ENCODE results near the gene SNRNP200. TPM values are rescaled to one million over a fixed set of nuclear protein-coding genes. Genes with fewer than 3 reads are reported as not detected.
A peak's percentile ranks its signal among the peaks of the same experiment; 100 is the strongest.
"Not testable (repeated sequence)": the region's sequence is repeated elsewhere in the genome, so short reads cannot be mapped to it uniquely, and the experiment has no call there.

The SNRNP200 gene
- total RNA-seq, 1 donor from 2014 or later = 40.4 TPM

DNA sequence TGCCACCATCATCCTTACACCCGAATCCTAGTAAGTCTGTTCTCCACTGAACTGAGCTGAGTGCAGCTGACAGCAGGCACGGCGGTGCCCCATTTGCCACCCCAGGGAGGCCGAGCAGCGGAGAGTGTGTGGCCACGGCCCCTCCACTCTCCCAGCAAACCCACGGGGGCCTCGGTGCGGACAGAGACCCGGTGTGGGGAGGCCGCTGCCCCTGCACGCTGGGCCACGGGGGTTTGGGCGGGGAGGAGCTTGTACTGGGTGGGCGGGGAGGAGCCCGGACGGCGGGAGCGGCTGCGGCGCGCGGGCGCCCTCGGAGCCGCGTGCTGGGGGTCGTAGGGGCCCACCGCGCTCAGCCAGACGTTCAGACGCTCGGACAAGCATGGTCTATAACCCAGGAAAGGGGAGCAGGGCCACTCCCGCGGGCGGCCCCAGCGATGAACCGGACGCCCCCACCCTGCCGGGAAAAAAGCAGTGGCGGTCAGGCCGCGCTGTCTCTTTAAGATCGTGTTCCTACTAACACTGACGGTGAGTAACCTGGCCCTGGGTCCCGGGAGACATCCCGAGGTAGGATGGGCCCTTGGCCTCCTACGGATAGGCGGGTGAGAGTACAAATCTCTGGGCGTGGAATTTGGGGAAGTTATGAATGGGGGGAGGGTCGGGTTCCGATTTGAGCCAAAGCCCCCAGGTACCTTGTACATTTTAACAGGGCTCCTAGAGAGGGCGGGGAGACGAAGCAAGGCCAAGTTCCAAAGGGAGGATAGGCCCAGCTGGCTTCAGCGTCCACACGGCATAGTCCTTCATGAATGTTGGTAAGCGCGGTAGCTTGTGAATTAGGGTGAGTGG, 19.9 kb upstream of the SNRNP200 start, which contains the start of gene ITPRIPL1:
ITPRIPL1 (plus strand) TSS at position 277 of the 843 bp plus-strand sequence; CDS start at position 800, 523 bp downstream.
- no peak for DNase-seq

DNA sequence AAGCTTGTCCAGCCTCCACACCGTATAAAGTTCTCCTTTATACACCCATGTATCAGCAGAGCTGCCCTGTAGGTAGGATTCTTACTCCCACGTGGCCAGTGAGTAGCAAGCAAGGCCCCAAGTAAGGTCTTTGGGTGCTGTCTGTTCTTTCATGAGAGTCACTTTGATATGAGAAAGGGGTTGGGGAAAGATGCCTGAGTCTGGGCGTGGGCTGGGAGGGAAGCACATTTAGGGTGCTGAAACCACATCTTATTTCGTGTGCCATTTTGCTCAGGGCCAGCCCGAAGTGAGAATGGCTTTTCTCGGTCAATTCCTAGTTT, 19.3 kb upstream of the SNRNP200 start:
- no peak for DNase-seq

DNA sequence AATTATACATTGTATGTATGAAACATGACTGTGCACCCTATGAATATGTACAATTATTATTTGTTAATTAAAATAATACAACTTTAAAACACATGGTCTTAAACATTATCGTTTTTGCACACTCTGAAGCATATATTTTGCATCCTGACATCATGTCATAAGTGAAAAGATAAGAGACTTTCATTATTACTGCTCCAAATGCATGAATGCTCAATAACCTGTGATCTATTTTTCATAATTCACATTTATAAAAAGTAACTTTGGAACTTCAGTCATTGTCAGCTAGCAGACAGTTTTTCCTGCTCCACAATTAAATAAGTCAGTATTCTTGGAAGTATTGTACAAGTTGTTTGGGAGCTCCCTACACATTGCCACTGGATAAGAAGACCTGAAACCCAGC, 18.5 kb upstream of the SNRNP200 start:
- DNase-seq = no peak

GRCh38 chr2:96320728-96321622, 15.6 kb upstream of the SNRNP200 start:
- DNase-seq = peak; percentile 44

DNA sequence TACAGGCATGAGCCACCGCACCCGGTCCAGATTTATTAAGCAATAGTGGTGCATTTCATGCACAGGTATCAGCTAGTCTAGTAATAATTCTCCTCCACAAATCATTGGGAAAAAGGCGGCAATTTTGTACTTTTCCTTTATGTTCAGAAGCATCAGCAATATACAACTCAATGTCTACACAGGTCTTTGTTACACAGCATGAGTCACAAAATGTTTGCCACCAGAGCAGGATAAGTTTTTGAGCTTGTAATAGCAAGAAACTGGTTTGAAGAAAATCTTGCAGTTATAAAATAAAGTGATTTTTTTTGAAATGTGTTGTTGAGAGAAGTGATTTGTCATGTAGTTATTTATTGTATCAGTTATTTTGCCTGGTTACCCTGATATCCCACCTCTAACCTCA, 15.0 kb upstream of the SNRNP200 start:
- no peak for DNase-seq

- no peak for DNase-seq
These were observed 14.1 kb upstream of the SNRNP200 start for GRCh38 chr2:96319396-96319795.

- DNase-seq = no peak
These were observed 13.4 kb upstream of the SNRNP200 start for GRCh38 chr2:96318723-96319122.

- DNase-seq = no peak
These were observed 12.2 kb upstream of the SNRNP200 start for GRCh38 chr2:96317584-96317997.

DNA sequence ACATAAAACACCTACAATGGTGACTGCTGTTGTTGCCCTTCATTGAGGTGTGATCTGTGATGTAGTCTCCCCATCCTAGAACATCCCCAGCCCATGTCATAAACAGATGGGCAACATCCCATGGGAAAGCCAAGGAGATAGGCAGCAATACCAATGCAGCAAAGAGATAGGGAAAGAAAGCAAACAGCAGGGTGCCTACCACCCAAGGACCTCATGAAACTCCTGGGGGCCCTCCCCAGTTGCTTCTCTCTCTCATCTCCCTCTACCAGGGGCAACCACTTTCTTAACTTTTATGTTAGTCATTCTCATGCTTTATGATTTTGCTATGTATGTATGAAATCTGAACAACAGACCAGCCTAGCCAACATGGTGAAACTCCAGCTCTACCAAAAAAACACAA, 11.7 kb upstream of the SNRNP200 start:
- no peak for DNase-seq

DNA sequence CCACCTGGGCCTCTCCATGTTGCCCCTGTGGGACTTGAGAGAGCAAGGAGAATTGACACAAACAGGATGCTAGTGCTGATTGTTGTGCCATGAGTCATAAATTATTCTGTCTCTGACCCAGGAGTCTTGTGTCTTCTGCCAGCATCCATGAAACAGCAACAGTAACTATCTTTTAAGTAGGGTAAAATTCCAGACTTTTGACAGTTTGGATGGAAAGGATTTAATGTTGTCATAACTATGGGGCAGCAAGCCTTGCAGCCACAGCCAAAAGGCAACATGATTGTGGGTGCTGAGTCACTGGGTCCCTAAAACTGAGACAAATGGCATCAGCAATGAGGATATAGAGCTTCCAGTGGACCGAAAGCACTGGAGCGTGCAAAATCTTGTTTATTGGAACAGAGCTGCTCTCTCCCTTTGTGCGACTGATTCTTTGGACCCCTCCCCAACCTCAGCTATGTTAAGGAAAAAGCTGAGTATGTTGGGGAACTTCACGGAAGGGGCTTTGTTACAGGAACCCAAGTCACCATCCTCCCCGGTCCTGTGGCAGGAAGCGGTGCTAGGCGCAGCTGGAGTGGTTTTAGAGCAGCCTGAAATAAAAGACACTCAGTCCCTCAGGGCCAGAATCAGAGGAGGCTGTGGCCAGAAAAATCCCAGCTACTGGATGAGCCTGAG, 10.2 kb upstream of the SNRNP200 start:
- no peak for DNase-seq

- DNase-seq = no peak
These were observed 9.7 kb upstream of the SNRNP200 start for GRCh38 chr2:96315005-96315399.

- DNase-seq = no peak
These were observed 2.9 kb upstream of the SNRNP200 start for GRCh38 chr2:96308248-96308647.

DNA sequence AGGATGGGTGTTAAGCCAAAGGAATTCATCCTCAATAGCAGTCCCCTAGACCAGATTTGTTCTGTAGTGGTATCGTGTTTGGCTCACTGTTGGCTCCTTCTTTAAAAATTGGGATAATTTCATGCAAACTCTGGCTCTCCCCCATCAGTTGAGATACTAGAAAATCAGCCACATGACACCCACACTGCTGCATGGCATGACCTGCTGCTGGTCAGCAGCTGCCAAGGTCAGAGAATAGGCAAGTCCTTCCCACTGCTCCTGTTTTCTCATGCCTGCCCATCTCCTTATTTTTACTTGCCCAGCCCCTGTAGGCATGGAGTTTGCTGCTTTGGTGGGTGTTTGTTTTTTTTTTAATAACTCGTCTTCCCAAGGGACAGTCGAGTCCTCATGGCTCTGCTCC, 1.0 kb upstream of the SNRNP200 start:
- no peak for DNase-seq

DNA sequence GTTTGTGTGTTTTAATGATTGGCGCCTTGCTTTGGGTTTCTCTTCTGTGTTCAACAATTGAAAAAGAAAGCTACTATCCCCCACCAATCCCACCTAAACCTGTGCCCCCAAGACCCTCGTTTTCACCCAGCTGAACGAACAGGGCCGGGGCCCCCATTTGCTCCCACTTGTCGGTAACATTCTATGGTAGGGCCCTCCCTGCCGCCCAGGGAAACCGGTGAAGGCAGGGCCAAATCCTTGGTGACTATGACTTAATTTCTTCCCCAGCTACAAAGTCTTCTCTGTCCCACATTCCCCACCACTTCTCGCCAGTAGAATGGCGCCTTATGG, 598 bp upstream of the SNRNP200 start:
- no peak for DNase-seq

DNA sequence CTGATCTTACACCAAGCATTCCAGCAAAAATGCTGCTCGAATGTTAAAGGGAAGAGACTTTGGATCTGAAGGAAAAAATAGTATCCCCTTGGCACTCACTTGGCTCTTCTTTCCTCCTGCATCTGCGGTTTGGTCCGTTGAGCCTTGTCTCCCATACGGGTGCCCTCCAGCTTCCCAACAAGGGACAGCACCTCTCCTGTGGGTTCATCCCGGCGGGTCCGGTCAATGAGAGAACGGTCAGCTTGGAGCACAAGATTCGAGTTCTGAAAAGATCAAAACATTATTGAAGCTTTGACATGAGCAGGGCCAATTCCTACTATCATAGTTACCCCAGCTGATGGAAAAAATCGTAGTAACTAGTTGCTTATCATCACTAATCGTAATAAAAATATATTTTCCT, 740 bp downstream of the SNRNP200 start:
- no peak for DNase-seq

DNA sequence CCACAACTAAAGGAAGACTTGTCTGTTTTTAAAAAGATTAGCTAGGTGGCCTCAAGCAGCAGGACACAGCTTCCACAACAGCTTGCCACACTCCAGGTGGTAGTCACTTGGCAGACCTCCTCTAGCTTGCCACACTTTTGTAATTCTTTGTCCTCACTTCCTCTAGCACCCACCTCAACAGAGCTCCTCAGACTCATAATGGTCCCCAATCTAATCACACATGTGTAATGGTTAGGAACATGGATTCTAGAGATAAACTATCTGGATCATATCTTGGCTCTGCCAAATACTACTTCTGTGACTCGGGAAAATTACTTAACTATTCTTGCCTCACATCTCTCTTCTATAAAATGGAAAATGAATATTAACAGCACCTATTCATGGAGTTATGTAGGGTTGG, 3.5 kb downstream of the SNRNP200 start:
- no peak for DNase-seq

DNA sequence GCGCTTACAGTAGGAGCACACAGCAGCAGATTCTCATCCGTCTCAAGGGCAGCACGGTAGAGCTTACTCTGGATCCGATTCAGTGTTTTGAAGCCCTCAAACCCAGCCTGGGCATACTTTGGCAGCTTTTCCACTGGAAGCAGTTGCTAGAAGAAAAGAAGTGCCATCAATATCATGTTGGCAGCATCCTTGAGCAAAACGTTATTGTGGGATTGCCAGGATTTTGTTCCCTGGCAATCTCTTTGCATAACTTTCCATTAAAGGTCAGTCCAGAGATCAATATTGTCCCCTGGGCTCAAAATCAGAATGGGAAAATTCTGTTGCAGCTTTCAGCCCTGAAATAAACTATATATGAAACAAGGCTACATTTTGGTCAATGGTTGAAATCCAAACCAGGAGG, 8.4 kb downstream of the SNRNP200 start:
- DNase-seq = no peak

DNA sequence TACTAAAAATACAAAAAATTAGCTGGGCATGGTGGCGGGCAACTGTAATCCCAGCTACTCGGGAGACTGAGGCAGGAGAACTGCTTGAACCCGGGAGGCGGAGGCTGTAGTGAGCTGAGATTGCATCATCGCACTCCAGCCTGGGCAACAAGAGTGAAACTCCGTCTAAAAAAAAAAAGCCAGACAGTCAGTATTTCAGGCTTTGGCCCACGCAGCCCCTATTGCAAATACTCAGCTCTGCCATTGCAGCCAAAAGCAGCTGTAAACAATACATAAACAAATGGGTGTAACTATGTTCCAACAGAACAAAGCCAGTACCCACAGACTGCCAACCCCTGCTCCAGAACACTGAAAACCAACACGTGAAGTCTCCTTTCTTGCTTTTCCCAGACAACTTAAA, 11.1 kb downstream of the SNRNP200 start:
- DNase-seq = not testable (repeated sequence)

DNA sequence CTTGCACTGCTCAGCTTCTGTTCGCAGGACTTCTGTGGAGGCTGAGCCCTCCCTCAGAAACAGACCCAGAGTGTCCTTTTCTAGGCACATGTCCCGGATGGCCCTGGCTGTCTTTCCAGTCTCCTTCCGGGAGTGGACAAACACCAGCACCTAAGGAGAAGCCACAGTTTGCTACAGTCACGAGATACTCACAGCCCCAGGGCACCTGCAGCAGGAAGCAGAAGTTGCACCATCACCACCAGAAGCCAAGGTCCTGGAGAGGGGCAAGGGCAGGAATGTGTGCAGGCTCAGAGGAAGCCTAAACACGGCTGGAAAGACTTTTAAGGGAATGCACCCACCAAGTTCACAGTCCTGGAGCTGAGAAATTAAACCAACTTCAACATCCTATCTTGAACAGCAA, 13.6 kb downstream of the SNRNP200 start:
- DNase-seq = no peak

GRCh38 chr2:96287273-96287856, 18.0 kb downstream of the SNRNP200 start:
- DNase-seq = no peak

GRCh38 chr2:96276787-96277499, 28.4 kb downstream of the SNRNP200 start:
- DNase-seq = no peak

Measured in occipital lobe (tissue), 2 donors.